GM18868 (cell line): Measurements from ENCODE around the gene PDE6D.
A peak's percentile ranks its signal among the peaks of the same experiment; 100 is the strongest.
"Not testable (repeated sequence)": the region's sequence is repeated elsewhere in the genome, so short reads cannot be mapped to it uniquely, and the experiment has no call there.

Experiments used
- ATAC-seq: cut with Tn5 transposase; IDR thresholded peaks from one replicate; pipeline ENCODE4 v1.9.1; 2021; ENCODE audit warnings: mild to moderate bottlenecking, moderate library complexity; ENCODE audit not compliant: unreplicated experiment

PDE6D gene

DNA sequence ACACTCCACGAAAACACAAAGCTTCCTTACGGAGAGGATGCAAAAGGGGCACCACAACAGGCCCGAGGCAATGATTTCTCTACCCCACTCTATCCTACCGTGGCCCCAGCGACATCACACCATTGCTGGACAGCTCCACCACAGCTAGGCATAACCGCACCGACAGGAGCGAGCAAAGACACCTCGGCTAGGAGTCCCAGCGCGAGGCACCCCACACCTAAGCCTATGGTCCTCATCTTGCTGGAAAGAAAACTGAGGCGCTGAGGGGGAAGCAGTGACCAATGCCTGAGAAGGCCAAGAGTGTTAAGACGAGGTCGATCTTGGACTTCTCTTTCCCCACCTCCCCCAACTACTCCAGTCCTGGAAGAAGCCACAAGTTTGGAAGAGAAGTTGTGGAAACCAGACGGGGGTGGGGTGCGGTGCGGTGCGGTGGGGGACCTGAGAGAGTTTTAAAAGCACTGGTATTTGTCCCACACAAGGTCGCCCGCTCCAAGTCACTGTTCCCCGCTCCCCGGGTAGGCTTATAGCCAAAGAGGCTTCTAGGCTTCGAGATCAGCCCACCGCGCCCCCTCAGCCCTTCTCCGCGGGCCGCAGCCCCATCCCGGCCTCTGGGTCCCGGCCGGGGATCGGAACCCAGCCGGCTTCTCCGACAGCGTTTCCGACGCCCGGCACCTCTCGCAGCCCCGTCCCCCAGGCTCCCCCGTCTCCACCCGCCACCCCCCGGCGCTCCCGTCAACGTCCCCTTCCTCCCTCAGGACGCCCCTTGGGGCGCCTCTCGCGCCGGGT, 766 bp downstream of the PDE6D start:
- no peak for ATAC-seq

- peak; percentile 56 for ATAC-seq
These were observed 11.6 kb downstream of the PDE6D start for GRCh38 chr2:231769170-231770136.

DNA sequence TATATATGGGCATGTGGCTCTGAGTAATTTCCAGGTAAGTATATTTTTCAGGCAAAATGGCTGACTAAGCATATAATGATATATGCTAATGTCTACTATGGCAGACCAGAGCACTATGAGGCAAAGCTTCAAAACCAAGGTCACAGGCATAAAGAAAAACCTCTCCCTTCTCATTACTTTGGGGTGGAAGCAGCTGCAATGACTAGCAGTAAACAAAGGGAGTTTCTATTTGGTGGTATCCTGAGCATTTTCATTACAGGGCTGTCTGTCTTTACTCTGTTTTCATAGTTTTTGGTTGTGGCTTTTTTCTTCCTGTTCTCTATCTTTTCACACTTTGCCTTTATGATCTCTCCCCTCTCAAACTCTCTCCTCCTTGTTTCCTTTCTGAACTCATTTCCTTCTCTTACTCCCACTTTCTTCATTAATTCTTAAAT, 15.6 kb downstream of the PDE6D start:
- no peak for ATAC-seq

DNA sequence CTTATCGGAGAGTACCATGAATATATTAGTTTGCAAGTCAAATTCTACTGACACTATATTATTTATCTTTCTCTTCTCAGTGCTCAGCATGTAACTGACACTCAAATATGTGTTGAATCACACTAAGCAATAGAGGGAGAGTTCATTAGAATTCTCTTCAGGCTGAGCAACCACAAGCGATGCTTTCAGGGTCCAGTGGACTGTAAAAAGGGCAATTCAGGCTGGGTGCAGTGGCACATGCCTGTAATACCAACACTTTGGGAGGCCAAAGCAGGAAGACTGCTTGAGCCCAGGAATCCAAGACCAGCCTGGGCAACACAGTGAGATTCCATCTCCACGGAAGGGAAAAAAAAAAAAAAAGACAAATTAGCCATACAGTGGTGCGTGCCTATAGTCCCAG, 16.3 kb downstream of the PDE6D start:
- no peak for ATAC-seq

GRCh38 chr2:231764124-231764523, 17.0 kb downstream of the PDE6D start:
- no peak for ATAC-seq

GRCh38 chr2:231761735-231762134, 19.3 kb downstream of the PDE6D start:
- ATAC-seq: no peak

DNA sequence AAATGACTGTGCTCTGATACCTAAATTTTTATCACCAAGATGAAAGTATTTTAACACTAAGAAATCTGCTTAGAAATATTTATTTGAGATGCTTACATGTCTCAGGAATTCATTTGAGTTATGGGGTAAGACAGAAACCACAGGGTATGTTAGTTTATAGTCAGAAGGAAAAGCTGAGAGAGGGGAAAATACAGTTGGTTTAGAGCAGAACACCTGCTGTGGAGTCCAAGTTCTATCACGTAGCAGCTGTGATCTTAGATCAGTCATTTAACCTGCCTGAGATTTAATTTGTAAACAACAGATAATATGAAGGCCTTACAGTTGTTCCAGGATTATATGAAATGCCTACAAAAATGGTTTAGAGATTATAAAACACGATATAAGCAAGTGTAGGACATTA, 29.0 kb downstream of the PDE6D start:
- no peak for ATAC-seq

GRCh38 chr2:231751042-231751815, 29.9 kb downstream of the PDE6D start:
- no peak for ATAC-seq

GRCh38 chr2:231749016-231749415, 32.1 kb downstream of the PDE6D start:
- not testable (repeated sequence) for ATAC-seq

DNA sequence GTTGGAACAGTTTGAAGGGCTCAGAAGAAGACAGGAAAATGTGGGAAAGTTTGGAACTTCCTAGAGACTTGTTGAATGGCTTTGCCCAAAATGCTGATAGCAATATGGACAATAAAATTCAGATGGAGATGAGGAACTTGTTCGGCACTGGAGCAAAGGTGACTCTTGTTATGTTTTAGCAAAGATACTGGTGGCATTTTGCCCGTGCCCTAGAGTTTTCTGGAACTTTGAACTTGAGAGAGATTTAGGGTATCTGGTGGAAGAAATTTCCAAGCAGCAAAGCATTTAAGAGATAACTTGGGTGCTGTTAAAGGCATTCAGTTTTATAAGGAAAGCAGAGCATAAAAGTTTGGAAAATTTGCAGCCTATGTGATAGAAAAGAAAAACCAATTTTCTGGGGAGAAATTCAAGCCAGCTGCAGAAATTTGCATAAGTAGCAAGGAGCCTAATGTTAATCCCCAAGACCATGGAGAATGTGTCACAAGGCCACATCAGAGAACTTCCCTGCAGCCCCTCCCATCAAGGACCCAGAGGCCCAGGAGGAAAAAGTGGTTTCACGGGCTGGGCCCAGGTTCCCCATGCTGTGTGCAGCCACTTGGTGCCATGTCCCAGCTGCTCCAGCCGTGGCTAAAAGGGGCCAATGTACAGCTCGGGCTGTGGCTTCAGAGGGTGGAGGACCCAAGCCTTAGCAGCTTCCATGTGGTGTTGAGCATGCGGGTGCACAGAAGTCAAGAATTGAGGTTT, 32.8 kb downstream of the PDE6D start:
- ATAC-seq: not testable (repeated sequence)

GRCh38 chr2:231745303-231746038, 35.6 kb downstream of the PDE6D start:
- ATAC-seq: no peak

DNA sequence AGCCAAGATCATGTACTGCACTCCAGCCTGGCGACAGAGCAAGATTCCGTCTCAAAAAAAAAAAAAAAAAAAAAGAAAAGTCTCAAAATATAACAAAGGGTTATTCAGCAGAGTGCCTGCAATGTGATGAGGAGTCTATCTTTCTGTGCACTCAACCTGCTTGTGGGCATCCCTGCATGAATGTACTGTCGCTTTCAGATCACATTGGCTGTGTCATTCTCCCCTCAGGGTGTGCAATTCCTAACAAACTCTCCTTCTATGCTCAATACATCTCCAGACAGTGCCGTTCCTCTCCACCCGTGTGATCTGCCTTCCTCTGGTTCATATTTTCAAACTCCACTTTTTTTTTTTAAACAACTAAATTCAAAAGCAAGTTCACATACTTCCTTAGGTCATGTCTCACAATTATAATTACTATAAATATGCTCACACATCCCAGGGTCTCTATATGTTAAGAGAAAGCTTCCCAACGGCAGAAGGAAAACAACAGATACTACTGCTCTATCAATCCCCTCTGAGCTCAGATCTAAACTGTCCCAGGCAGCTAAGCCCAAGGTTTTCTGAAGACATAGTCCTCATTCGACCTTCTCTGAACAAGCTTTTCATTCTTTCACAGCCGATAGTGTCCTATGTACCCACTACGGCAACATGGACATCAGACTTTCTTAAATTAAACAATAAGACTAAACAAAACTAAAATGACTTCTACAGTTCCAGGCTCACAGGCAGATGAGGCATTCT, 37.5 kb downstream of the PDE6D start:
- no peak for ATAC-seq

DNA sequence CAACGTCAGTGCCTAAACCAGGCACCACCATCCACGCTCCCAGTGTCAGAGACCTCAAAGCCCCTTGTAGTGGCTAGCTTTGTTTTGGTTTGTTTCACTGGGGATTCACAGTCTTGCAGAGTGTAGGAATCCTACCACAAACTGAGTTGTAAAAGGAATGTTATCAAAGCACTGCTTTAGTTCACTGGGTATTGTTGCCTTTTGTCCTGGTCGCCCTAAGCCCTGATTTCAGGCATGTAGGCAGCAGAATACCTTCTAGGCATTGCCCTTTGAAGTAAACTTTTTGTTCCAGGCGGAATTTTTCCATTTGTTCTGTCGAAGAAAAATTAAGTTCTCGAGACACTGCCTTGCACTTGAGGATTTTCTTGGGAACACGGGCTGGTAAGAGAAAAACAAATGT, 43.3 kb downstream of the PDE6D start:
- no peak for ATAC-seq

DNA sequence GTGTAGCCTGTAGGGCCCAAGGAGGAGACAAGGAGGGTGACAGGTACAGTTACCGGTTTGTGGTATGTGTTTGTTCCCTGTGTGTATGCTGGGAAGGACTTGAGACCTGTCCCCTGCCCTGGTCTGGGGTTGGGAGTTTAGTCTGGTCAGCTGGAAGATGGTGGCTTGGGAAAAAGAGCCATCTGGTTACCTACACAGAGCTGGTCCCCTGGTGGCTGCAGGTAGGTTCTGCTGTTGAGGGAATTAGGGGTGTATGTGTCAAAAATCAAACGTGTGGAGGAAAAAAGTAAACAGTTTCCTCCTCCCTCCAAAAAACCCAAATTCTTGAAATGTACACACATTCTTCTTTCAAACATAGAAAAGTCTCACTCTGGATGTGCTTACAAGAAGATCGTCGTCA, 48.5 kb downstream of the PDE6D start:
- ATAC-seq: no peak

GRCh38 chr2:231727621-231728020, 53.5 kb downstream of the PDE6D start:
- no peak for ATAC-seq

DNA sequence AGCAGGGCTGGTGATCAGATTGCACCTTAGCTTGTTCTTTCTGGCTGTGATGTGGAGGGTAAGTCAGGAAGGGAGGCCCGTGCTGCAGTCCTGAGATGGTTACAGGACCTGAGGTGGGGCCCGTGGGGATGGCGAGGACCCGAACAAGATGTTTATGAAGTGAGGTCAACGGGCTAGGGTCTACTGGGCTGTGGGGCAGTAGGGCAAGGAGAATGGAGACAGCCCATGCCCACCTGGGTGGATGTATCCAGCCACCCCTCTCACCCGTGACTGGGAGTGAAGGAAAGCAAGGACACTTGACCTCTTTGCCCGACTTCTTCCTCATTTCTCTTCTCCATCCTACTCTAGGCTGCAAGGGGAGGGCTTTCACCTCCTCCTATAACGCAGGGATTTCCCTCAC, 54.8 kb downstream of the PDE6D start:
- ATAC-seq: no peak

GRCh38 chr2:231725476-231725875, 55.6 kb downstream of the PDE6D start:
- no peak for ATAC-seq

GRCh38 chr2:231722721-231723307, 58.3 kb downstream of the PDE6D start:
- ATAC-seq: no peak
